ENCODE results near the gene RNF130. TPM values are rescaled to one million over a fixed set of nuclear protein-coding genes. Genes with fewer than 3 reads are reported as not detected.

Gene RNF130
- total RNA-seq, 1 donor from 2014 or later, result 19.8 TPM

GRCh38 chr5:179927824-179928223 is 143.7 kb downstream of the RNF130 start:
- H3K27ac ChIP-seq (ENCODE audit: low read depth, low read length), result no peak overlapping the region
- H3K9ac ChIP-seq (ENCODE audit: low read depth in 1 of 3, low read length in 3 of 3), result no peak overlapping the region
- H3K4me1 ChIP-seq (ENCODE audit: control insufficient read depth in 3 of 3, insufficient read depth in 3 of 3, low read length in 3 of 3), result no peaks in the 10 kb centered on the region
- no peak overlapping the region for H3K4me3 ChIP-seq (ENCODE audit: low read length in 3 of 3)
- H3K9me3 ChIP-seq (ENCODE audit: control insufficient read depth in 3 of 3, low read length in 3 of 3), result no peaks in the 10 kb centered on the region
- H3K36me3 ChIP-seq (ENCODE audit: control insufficient read depth in 3 of 3, insufficient read depth in 3 of 3, low read length in 3 of 3), result no peaks in the 10 kb centered on the region
- no peaks in the 10 kb centered on the region for H3K27me3 ChIP-seq (ENCODE audit: control insufficient read depth in 3 of 3, insufficient read depth in 3 of 3, low read length in 3 of 3)

- H3K9me3 ChIP-seq (ENCODE audit: control insufficient read depth in 3 of 3, low read length in 3 of 3), result no peaks in the 10 kb centered on the region
- no peaks in the 10 kb centered on the region for H3K4me1 ChIP-seq (ENCODE audit: control insufficient read depth in 3 of 3, insufficient read depth in 3 of 3, low read length in 3 of 3)
- no peak overlapping the region for H3K9ac ChIP-seq (ENCODE audit: low read depth in 1 of 3, low read length in 3 of 3)
- no peaks in the 10 kb centered on the region for H3K27me3 ChIP-seq (ENCODE audit: control insufficient read depth in 3 of 3, insufficient read depth in 3 of 3, low read length in 3 of 3)
- no peaks in the 10 kb centered on the region for H3K36me3 ChIP-seq (ENCODE audit: control insufficient read depth in 3 of 3, insufficient read depth in 3 of 3, low read length in 3 of 3)
- no peak overlapping the region for H3K27ac ChIP-seq (ENCODE audit: low read depth, low read length)
- H3K4me3 ChIP-seq (ENCODE audit: low read length in 3 of 3), result no peak overlapping the region
Measured at GRCh38 chr5:179926657-179927056, 144.9 kb downstream of the RNF130 start.

GRCh38 chr5:179923436-179923835 is 148.1 kb downstream of the RNF130 start:
- Histone ChIP-seq H3K4me1 (ENCODE audit: control insufficient read depth in 3 of 3, insufficient read depth in 3 of 3, low read length in 3 of 3) (no peaks in the 10 kb centered on the region), H3K4me3 (ENCODE audit: low read length in 3 of 3) (no peak overlapping the region), H3K36me3 (ENCODE audit: control insufficient read depth in 3 of 3, insufficient read depth in 3 of 3, low read length in 3 of 3) (no peaks in the 10 kb centered on the region), H3K9me3 (ENCODE audit: control insufficient read depth in 3 of 3, low read length in 3 of 3) (no peaks in the 10 kb centered on the region), H3K9ac (ENCODE audit: low read depth in 1 of 3, low read length in 3 of 3) (no peak overlapping the region), H3K27ac (ENCODE audit: low read depth, low read length) (no peak overlapping the region), H3K27me3 (ENCODE audit: control insufficient read depth in 3 of 3, insufficient read depth in 3 of 3, low read length in 3 of 3) (no peaks in the 10 kb centered on the region)

- peaks cover 0 to 5% (median 0%) of the 10 kb centered on the region in 3 donors for H3K27me3 ChIP-seq (ENCODE audit: control insufficient read depth in 3 of 3, insufficient read depth in 3 of 3, low read length in 3 of 3)
Measured at GRCh38 chr5:179920175-179920574, 151.4 kb downstream of the RNF130 start.

GRCh38 chr5:179919487-179920060 is 152.0 kb downstream of the RNF130 start:
- Histone ChIP-seq H3K4me3 (ENCODE audit: low read length in 3 of 3) (no peak overlapping the region), H3K4me1 (ENCODE audit: control insufficient read depth in 3 of 3, insufficient read depth in 3 of 3, low read length in 3 of 3) (peaks cover 0 to 1% (median 0%) of the 10 kb centered on the region in 3 donors), H3K36me3 (ENCODE audit: control insufficient read depth in 3 of 3, insufficient read depth in 3 of 3, low read length in 3 of 3) (no peaks in the 10 kb centered on the region), H3K9ac (ENCODE audit: low read depth in 1 of 3, low read length in 3 of 3) (no peak overlapping the region), H3K9me3 (ENCODE audit: control insufficient read depth in 3 of 3, low read length in 3 of 3) (no peaks in the 10 kb centered on the region), H3K27ac (ENCODE audit: low read depth, low read length) (no peak overlapping the region), H3K27me3 (ENCODE audit: control insufficient read depth in 3 of 3, insufficient read depth in 3 of 3, low read length in 3 of 3) (peaks cover 0 to 5% (median 0%) of the 10 kb centered on the region in 3 donors)

More at GRCh38 chr5:179920175-179920574, 151.4 kb downstream of the RNF130 start:
- no peak overlapping the region for H3K9ac ChIP-seq (ENCODE audit: low read depth in 1 of 3, low read length in 3 of 3)
- no peaks in the 10 kb centered on the region for H3K4me1 ChIP-seq (ENCODE audit: control insufficient read depth in 3 of 3, insufficient read depth in 3 of 3, low read length in 3 of 3)
- no peaks in the 10 kb centered on the region for H3K9me3 ChIP-seq (ENCODE audit: control insufficient read depth in 3 of 3, low read length in 3 of 3)
- no peaks in the 10 kb centered on the region for H3K36me3 ChIP-seq (ENCODE audit: control insufficient read depth in 3 of 3, insufficient read depth in 3 of 3, low read length in 3 of 3)
- H3K4me3 ChIP-seq (ENCODE audit: low read length in 3 of 3), result no peak overlapping the region
- no peak overlapping the region for H3K27ac ChIP-seq (ENCODE audit: low read depth, low read length)

GRCh38 chr5:179918742-179919486 is 152.6 kb downstream of the RNF130 start:
- H3K27ac ChIP-seq (ENCODE audit: low read depth, low read length), result no peak overlapping the region
- H3K27me3 ChIP-seq (ENCODE audit: control insufficient read depth in 3 of 3, insufficient read depth in 3 of 3, low read length in 3 of 3), result peaks cover 0 to 5% (median 0%) of the 10 kb centered on the region in 3 donors
- H3K4me1 ChIP-seq (ENCODE audit: control insufficient read depth in 3 of 3, insufficient read depth in 3 of 3, low read length in 3 of 3), result peaks cover 0 to 8% (median 2%) of the 10 kb centered on the region in 3 donors
- no peak overlapping the region for H3K9ac ChIP-seq (ENCODE audit: low read depth in 1 of 3, low read length in 3 of 3)
- H3K9me3 ChIP-seq (ENCODE audit: control insufficient read depth in 3 of 3, low read length in 3 of 3), result no peaks in the 10 kb centered on the region
- no peaks in the 10 kb centered on the region for H3K36me3 ChIP-seq (ENCODE audit: control insufficient read depth in 3 of 3, insufficient read depth in 3 of 3, low read length in 3 of 3)
- H3K4me3 ChIP-seq (ENCODE audit: low read length in 3 of 3), result no peak overlapping the region

- no peak overlapping the region for H3K9ac ChIP-seq (ENCODE audit: low read depth in 1 of 3, low read length in 3 of 3)
- no peaks in the 10 kb centered on the region for H3K9me3 ChIP-seq (ENCODE audit: control insufficient read depth in 3 of 3, low read length in 3 of 3)
- no peak overlapping the region for H3K4me3 ChIP-seq (ENCODE audit: low read length in 3 of 3)
- no peak overlapping the region for H3K27ac ChIP-seq (ENCODE audit: low read depth, low read length)
- H3K4me1 ChIP-seq (ENCODE audit: control insufficient read depth in 3 of 3, insufficient read depth in 3 of 3, low read length in 3 of 3), result peaks cover 6 to 28% (median 20%) of the 10 kb centered on the region in 3 donors
- H3K27me3 ChIP-seq (ENCODE audit: control insufficient read depth in 3 of 3, insufficient read depth in 3 of 3, low read length in 3 of 3), result peaks cover 0 to 5% (median 0%) of the 10 kb centered on the region in 3 donors
- no peaks in the 10 kb centered on the region for H3K36me3 ChIP-seq (ENCODE audit: control insufficient read depth in 3 of 3, insufficient read depth in 3 of 3, low read length in 3 of 3)
Measured at GRCh38 chr5:179916523-179916922, 155.0 kb downstream of the RNF130 start.

GRCh38 chr5:179915406-179915935 is 156.1 kb downstream of the RNF130 start:
- peaks cover 0 to 5% (median 0%) of the 10 kb centered on the region in 3 donors for H3K27me3 ChIP-seq (ENCODE audit: control insufficient read depth in 3 of 3, insufficient read depth in 3 of 3, low read length in 3 of 3)
- H3K4me3 ChIP-seq (ENCODE audit: low read length in 3 of 3), result no peak overlapping the region
- no peaks in the 10 kb centered on the region for H3K36me3 ChIP-seq (ENCODE audit: control insufficient read depth in 3 of 3, insufficient read depth in 3 of 3, low read length in 3 of 3)
- H3K27ac ChIP-seq (ENCODE audit: low read depth, low read length), result no peak overlapping the region
- H3K9ac ChIP-seq (ENCODE audit: low read depth in 1 of 3, low read length in 3 of 3), result no peak overlapping the region
- no peaks in the 10 kb centered on the region for H3K9me3 ChIP-seq (ENCODE audit: control insufficient read depth in 3 of 3, low read length in 3 of 3)
- peaks cover 6 to 28% (median 20%) of the 10 kb centered on the region in 3 donors for H3K4me1 ChIP-seq (ENCODE audit: control insufficient read depth in 3 of 3, insufficient read depth in 3 of 3, low read length in 3 of 3)

GRCh38 chr5:179914032-179914755 is 157.4 kb downstream of the RNF130 start:
- H3K4me1 ChIP-seq (ENCODE audit: control insufficient read depth in 3 of 3, insufficient read depth in 3 of 3, low read length in 3 of 3), result peaks cover 6 to 28% (median 20%) of the 10 kb centered on the region in 3 donors
- H3K4me3 ChIP-seq (ENCODE audit: low read length in 3 of 3), result no peak overlapping the region
- no peaks in the 10 kb centered on the region for H3K36me3 ChIP-seq (ENCODE audit: control insufficient read depth in 3 of 3, insufficient read depth in 3 of 3, low read length in 3 of 3)
- peak overlapping the region; percentile 47 for H3K27ac ChIP-seq (ENCODE audit: low read depth, low read length)
- H3K9me3 ChIP-seq (ENCODE audit: control insufficient read depth in 3 of 3, low read length in 3 of 3), result no peaks in the 10 kb centered on the region
- H3K9ac ChIP-seq (ENCODE audit: low read depth in 1 of 3, low read length in 3 of 3), result no peak overlapping the region
- peaks cover 0 to 5% (median 0%) of the 10 kb centered on the region in 3 donors for H3K27me3 ChIP-seq (ENCODE audit: control insufficient read depth in 3 of 3, insufficient read depth in 3 of 3, low read length in 3 of 3)
